GM19035 (cell line): Measurements from ENCODE around the gene SLC22A7.
"Not testable (repeated sequence)": the region's sequence is repeated elsewhere in the genome, so short reads cannot be mapped to it uniquely, and the experiment has no call there.

Experiments
- ATAC-seq: cut with Tn5 transposase; IDR thresholded peaks from one replicate; pipeline ENCODE4 v1.9.1; 2021; ENCODE audit not compliant: unreplicated experiment

Gene SLC22A7

GRCh38 chr6:43334466-43335095, 36.5 kb downstream of the SLC22A7 start:
- ATAC-seq: no peak

- ATAC-seq: no peak
Observed at GRCh38 chr6:43335469-43335868, 37.4 kb downstream of the SLC22A7 start.

- ATAC-seq: no peak
Observed at GRCh38 chr6:43336382-43336781, 38.3 kb downstream of the SLC22A7 start.

- ATAC-seq: no peak
Observed at GRCh38 chr6:43338243-43338642, 40.2 kb downstream of the SLC22A7 start.

GRCh38 chr6:43339168-43339567, 41.1 kb downstream of the SLC22A7 start:
- ATAC-seq: peak; percentile 70

GRCh38 chr6:43346243-43346642, 48.2 kb downstream of the SLC22A7 start:
- ATAC-seq: not testable (repeated sequence)

DNA sequence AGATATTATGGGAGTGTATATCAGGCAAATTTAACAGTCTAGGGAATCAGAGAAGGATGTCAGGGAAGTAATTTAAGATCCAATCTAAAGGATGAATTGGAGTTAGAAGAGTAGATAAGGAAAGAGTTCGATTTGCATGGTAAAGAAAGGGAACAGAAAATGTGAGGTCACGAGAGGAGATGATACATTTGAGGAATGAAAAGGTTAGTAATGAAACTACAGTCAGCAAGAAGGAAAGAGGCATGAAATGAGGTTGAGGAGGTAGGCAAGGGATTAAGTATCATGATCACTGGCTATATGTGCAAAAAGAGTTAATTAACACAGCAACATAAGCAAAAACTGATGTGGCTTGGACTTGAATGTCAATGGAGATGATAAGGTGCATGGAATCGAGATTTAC, 49.0 kb downstream of the SLC22A7 start:
- no peak for ATAC-seq

- ATAC-seq: no peak
Observed at GRCh38 chr6:43347444-43347843, 49.4 kb downstream of the SLC22A7 start.

GRCh38 chr6:43351951-43352350, 53.9 kb downstream of the SLC22A7 start:
- ATAC-seq: not testable (repeated sequence)
